Measurements from ENCODE around the gene NCOA3. TPM values are rescaled to one million over a fixed set of nuclear protein-coding genes. Genes with fewer than 3 reads are reported as not detected.
A peak's percentile ranks its signal among the peaks of the same experiment; 100 is the strongest.
"Not testable (repeated sequence)": the region's sequence is repeated elsewhere in the genome, so short reads cannot be mapped to it uniquely, and the experiment has no call there.

The NCOA3 gene
- total RNA-seq, 1 experiment from 2014 or later, result 60.3 TPM

DNA sequence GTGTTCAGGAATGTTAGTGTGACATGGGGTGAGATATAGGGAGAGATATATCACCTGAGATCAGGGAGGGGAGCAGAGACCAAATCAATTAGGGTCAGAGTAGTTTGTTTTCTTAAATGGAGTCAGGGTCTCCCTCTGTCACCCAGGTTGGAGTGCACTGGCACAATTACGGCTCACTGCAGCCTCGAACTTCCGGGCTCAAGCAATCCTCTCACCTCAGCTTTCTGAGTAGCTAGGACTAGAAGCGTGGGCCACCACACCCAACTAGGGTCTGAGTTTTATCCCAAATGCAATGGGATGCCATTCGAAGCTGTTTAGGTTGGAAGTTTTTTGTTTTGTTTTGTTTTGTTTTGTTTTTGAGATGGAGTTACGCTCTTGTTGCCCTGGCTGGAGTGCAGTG, 3.1 kb upstream of the NCOA3 start:
- Mint-ChIP-seq H3K27ac (ENCODE audit: unreplicated experiment) (peak overlapping the region; percentile 9), H3K4me1 (ENCODE audit: low read depth, unreplicated experiment) (peaks cover 48% of the 10 kb centered on the region)

DNA sequence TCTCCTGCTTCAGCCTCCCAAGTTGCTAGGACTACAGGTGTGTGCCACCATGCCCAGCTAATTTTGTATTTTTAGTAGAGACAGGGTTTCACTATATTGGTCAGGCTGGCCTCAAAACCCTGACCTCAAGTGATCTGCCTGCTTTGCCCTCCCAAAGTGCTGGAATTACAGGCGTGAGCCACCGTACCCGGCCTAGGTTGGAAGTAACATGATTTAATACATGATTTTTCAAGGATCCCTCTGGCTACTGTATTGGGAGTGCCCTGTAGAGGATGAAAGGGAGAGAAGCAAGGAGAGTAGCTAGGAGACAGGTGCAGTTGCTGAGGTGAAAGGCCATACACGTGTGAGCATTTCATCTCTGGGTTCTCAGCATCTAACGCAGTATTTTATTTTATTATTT, 2.6 kb upstream of the NCOA3 start:
- TF ChIP-seq, protein P1, sequence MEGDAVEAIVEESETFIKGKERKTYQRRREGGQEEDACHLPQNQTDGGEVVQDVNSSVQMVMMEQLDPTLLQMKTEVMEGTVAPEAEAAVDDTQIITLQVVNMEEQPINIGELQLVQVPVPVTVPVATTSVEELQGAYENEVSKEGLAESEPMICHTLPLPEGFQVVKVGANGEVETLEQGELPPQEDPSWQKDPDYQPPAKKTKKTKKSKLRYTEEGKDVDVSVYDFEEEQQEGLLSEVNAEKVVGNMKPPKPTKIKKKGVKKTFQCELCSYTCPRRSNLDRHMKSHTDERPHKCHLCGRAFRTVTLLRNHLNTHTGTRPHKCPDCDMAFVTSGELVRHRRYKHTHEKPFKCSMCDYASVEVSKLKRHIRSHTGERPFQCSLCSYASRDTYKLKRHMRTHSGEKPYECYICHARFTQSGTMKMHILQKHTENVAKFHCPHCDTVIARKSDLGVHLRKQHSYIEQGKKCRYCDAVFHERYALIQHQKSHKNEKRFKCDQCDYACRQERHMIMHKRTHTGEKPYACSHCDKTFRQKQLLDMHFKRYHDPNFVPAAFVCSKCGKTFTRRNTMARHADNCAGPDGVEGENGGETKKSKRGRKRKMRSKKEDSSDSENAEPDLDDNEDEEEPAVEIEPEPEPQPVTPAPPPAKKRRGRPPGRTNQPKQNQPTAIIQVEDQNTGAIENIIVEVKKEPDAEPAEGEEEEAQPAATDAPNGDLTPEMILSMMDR (IDR thresholded peaks at IDR 0.05; ENCODE audit: unreplicated experiment), result no peak
- intact Hi-C loops (cut with micrococcal nuclease; ENCODE audit: unreplicated experiment), result loop anchor here (10.0 kb wide), 1 partner anchor 294 kb away; no protein-coding TSS in a partner anchor
- Mint-ChIP-seq H3K36me3 (ENCODE audit: insufficient read depth, unreplicated experiment) (peaks cover 46% of the 10 kb centered on the region), H3K27me3 (ENCODE audit: unreplicated experiment) (no peaks in the 10 kb centered on the region), H3K27ac (ENCODE audit: unreplicated experiment) (no peak overlapping the region), H3K4me3 (ENCODE audit: low read depth, unreplicated experiment) (no peak overlapping the region), H3K9me3 (ENCODE audit: low read depth, unreplicated experiment) (peaks cover 2% of the 10 kb centered on the region), H3K4me1 (ENCODE audit: low read depth, unreplicated experiment) (peaks cover 50% of the 10 kb centered on the region)
- CTCF ChIA-PET, result no interaction called here
- DNase-seq, result no peak
- no TSS peak for BruUV-seq (replicated peaks)

More for the DNA sequence above, 3.1 kb upstream of the NCOA3 start:
- Mint-ChIP-seq H3K36me3 (ENCODE audit: insufficient read depth, unreplicated experiment) (peaks cover 47% of the 10 kb centered on the region), H3K4me3 (ENCODE audit: low read depth, unreplicated experiment) (no peak overlapping the region), H3K27me3 (ENCODE audit: unreplicated experiment) (no peaks in the 10 kb centered on the region), H3K9me3 (ENCODE audit: low read depth, unreplicated experiment) (peaks cover 2% of the 10 kb centered on the region)
- no peak for DNase-seq
- BruUV-seq (replicated peaks), result no TSS peak
- CTCF ChIA-PET, result no interaction called here
- TF ChIP-seq, protein P1 (IDR thresholded peaks at IDR 0.05; ENCODE audit: unreplicated experiment), result no peak
- intact Hi-C loops (cut with micrococcal nuclease; ENCODE audit: unreplicated experiment), result loop anchor here (10.0 kb wide), 1 partner anchor 294 kb away; no protein-coding TSS in a partner anchor

DNA sequence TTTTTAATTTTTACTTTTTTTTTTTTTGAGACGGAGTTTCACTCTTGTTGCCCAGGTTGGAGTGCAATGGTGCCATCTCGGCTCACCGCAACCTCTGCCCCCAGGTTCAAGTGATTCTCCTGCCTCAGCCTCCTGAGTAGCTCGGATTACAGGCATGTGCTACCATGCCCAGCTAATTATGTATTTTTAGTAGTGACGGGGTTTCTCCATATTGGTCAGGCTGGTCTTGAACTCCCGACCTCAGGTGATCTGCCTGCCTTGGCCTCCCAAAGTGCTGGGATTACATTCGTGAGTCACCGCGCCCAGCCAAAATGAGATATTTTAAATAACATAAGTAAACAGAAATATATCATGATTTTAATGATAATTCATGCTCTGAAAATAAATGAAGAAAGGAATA, 1.6 kb upstream of the NCOA3 start:
- H3K27ac Mint-ChIP-seq (ENCODE audit: unreplicated experiment), result peak overlapping the region; percentile 80
- DNase-seq, CTCF ChIA-PET: not testable (repeated sequence)

DNA sequence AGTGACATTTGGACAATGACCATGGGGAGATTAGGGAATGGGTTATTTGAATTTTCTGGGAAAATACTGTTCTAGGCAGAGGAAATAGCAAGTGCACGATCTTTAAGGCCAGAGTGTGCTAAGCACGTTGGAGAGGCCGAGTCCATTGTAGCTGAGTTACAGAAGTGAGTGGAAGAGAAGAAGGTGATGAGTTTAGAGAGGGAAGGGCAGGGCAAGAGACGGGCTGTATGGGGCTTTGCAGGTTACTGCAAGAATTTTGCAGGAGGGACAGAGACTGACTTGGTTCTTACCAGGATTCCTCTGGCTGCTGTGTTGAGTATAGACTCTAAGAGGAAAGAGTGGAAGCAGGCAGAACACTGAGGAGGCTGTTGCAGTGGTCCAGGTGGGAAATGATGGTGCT, 1.1 kb upstream of the NCOA3 start:
- DNase-seq, result peak; percentile 11
- H3K27me3 Mint-ChIP-seq (ENCODE audit: unreplicated experiment), result no peaks in the 10 kb centered on the region
- peaks cover 40% of the 10 kb centered on the region for H3K36me3 Mint-ChIP-seq (ENCODE audit: insufficient read depth, unreplicated experiment)
- CTCF ChIA-PET, result interaction anchor here (1.5 to 2.7 kb wide), 5 partner anchors 7 to 116 kb away, joined by 6 to 28 read pairs (median 11); no protein-coding TSS in a partner anchor
- H3K4me3 Mint-ChIP-seq (ENCODE audit: low read depth, unreplicated experiment), result peak overlapping the region; percentile 83
- TF ChIP-seq, protein P1 (IDR thresholded peaks at IDR 0.05; ENCODE audit: unreplicated experiment), result no peak
- peaks cover 2% of the 10 kb centered on the region for H3K9me3 Mint-ChIP-seq (ENCODE audit: low read depth, unreplicated experiment)
- H3K27ac Mint-ChIP-seq (ENCODE audit: unreplicated experiment), result peak overlapping the region; percentile 80
- intact Hi-C loops (cut with micrococcal nuclease; ENCODE audit: unreplicated experiment), result loop anchor here (2.0 to 5.0 kb wide), 3 partner anchors 68 to 120 kb away; no protein-coding TSS in a partner anchor
- no TSS peak for BruUV-seq (replicated peaks)
- peaks cover 44% of the 10 kb centered on the region for H3K4me1 Mint-ChIP-seq (ENCODE audit: low read depth, unreplicated experiment)

More for the DNA sequence above, 1.6 kb upstream of the NCOA3 start:
- not testable (repeated sequence) for BruUV-seq (replicated peaks); H3K9me3 Mint-ChIP-seq (ENCODE audit: low read depth, unreplicated experiment); H3K27me3 Mint-ChIP-seq (ENCODE audit: unreplicated experiment)
- Mint-ChIP-seq H3K4me3 (ENCODE audit: low read depth, unreplicated experiment) (peak overlapping the region; percentile 83), H3K4me1 (ENCODE audit: low read depth, unreplicated experiment) (peaks cover 49% of the 10 kb centered on the region), H3K36me3 (ENCODE audit: insufficient read depth, unreplicated experiment) (peaks cover 40% of the 10 kb centered on the region)
- intact Hi-C loops (cut with micrococcal nuclease; ENCODE audit: unreplicated experiment), result loop anchor here (2.0 to 5.0 kb wide), 3 partner anchors 68 to 121 kb away; no protein-coding TSS in a partner anchor

DNA sequence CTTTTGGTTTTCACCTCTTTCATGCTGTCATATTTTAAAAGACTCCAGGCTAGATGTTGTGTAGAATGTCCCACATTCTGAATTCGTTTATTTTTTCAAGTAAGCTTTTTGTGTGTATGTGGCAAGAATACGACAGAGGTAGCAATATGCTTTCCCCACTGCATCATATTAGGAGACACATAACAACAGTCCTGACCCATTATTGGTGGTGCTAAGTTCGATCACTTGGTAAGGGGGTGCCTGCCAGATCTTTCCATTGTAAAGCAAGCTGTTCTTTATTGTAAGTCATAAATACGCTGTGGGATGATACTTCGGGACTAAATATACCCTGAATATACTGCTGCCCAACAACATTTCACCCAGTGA, 588 bp upstream of the NCOA3 start:
- H3K27ac Mint-ChIP-seq (ENCODE audit: unreplicated experiment), result peak overlapping the region; percentile 80
- DNase-seq, result no peak
- intact Hi-C loops (cut with micrococcal nuclease; ENCODE audit: unreplicated experiment), result loop anchor here (2.0 to 5.0 kb wide), 3 partner anchors 69 to 120 kb away; no protein-coding TSS in a partner anchor
- H3K27me3 Mint-ChIP-seq (ENCODE audit: unreplicated experiment), result no peaks in the 10 kb centered on the region
- peaks cover 40% of the 10 kb centered on the region for H3K36me3 Mint-ChIP-seq (ENCODE audit: insufficient read depth, unreplicated experiment)
- H3K9me3 Mint-ChIP-seq (ENCODE audit: low read depth, unreplicated experiment), result no peaks in the 10 kb centered on the region
- peak overlapping the region; percentile 83 for H3K4me3 Mint-ChIP-seq (ENCODE audit: low read depth, unreplicated experiment)
- TF ChIP-seq, protein P1 (IDR thresholded peaks at IDR 0.05; ENCODE audit: unreplicated experiment), result no peak
- CTCF ChIA-PET, result interaction anchor here (1.0 to 2.7 kb wide), 13 partner anchors 8 to 305 kb away, joined by 3 to 28 read pairs (median 6); partner anchors contain the start of gene ZMYND8
- peaks cover 43% of the 10 kb centered on the region for H3K4me1 Mint-ChIP-seq (ENCODE audit: low read depth, unreplicated experiment)
- TSS peak; percentile 88 for BruUV-seq (replicated peaks)
